ENCODE measurements around the gene BEX4. TPM values are rescaled to one million over a fixed set of nuclear protein-coding genes. Genes with fewer than 3 reads are reported as not detected.

The BEX4 gene
- total and polyA plus RNA-seq, 2 of the 13 experiments (the other 11 are each of a cell fraction or from before 2014, with no cell fraction given): not detected

DNA sequence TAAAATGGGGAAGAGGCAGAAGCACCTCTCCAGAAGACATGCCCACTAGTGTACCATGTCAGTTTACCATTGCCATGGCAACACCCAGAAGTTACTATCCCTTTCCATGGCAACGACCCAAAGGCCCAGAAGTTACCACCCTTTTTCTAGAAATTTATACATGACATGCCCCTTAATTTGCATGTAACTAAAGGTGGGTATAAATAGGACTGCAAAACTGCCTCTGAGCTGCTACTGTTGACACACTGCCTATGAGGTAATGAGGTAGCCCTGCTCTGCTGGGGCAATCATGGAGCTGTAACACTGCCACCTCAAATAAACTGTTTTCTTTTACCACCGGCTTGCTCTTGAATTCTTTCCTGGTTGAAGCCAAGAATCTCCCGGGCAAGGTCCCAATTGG is 13.9 kb upstream of the BEX4 start:
- intact Hi-C loops (cut with micrococcal nuclease; ENCODE audit: unreplicated experiment) (no loop called here), in situ Hi-C loops (cut with HindIII; ENCODE audit: extremely low pct_ligation_motif_present, low pct_unique_long_range_greater_than_20kb) (loop anchor here (25.0 kb wide), 1 partner anchor 261 kb away; no protein-coding TSS in a partner anchor)
- DNase-seq (ENCODE audit: low spot score): no peak
- Histone ChIP-seq H2AFZ (ENCODE audit: low read length) (no peak overlapping the region), H3K9ac (ENCODE audit: insufficient read depth, low read depth, low read length) (no peak overlapping the region), H3K4me3 (replicated peaks in 1 of 3; ENCODE audit: insufficient read depth in 1 of 3, low read depth in 2 of 3, low read length in 3 of 3) (no peak overlapping the region), H4K20me1 (ENCODE audit: insufficient read depth, low read length) (no peaks in the 10 kb centered on the region), H3K27ac (ENCODE audit: extremely low read length, insufficient read depth, low read length) (no peak overlapping the region), H3K79me2 (ENCODE audit: insufficient read depth, low read length) (no peaks in the 10 kb centered on the region), H3K27me3 (ENCODE audit: control insufficient read depth in 1 of 2, insufficient read depth in 2 of 2, low read length in 2 of 2) (no peaks in the 10 kb centered on the region), H3K4me1 (ENCODE audit: insufficient read depth, low read length) (no peaks in the 10 kb centered on the region), H3K4me2 (ENCODE audit: low read depth, low read length) (no peak overlapping the region), H3K9me3 (ENCODE audit: low read length) (no peaks in the 10 kb centered on the region), H3K36me3 (replicated peaks in 1 of 2; ENCODE audit: control insufficient read depth in 1 of 2, insufficient read depth in 2 of 2, low read length in 2 of 2) (no peaks in the 10 kb centered on the region)
- TF ChIP-seq ZNF207 (IDR thresholded peaks at IDR 0.05; ENCODE audit: borderline replicate concordance): no peak
- no peak for TF ChIP-seq SRSF9 (IDR thresholded peaks at IDR 0.05; ENCODE audit: borderline replicate concordance, insufficient read depth, low read depth, low read length, poor library complexity, severe bottlenecking)
- no peak for TF ChIP-seq MLLT10 (CRISPR knock-in tag; IDR thresholded peaks at IDR 0.05)
- TF ChIP-seq HMGA1 (CRISPR knock-in tag; conservative IDR thresholded peaks at IDR 0.05): no peak
- TF ChIP-seq CENPT (CRISPR knock-in tag; IDR thresholded peaks at IDR 0.05; ENCODE audit: low read depth): no peak
- no peak for TF ChIP-seq TP53 (CRISPR knock-in tag; conservative IDR thresholded peaks at IDR 0.05)
- no peak for TF ChIP-seq ZNF12 (CRISPR knock-in tag; IDR thresholded peaks at IDR 0.05)
- CTCF ChIA-PET (ENCODE audit: low intra/inter-chr PET ratio, low total read pairs): no interaction called here
- WGBS (ENCODE audit: low lambda C conversion rate): 0% methylated on average over 1 of the region's 3 CpGs
- no peak for ATAC-seq
- POLR2A ChIA-PET: no interaction called here
- no TSS peak for BruUV-seq (replicated peaks)
- no peak for FAIRE-seq

DNA sequence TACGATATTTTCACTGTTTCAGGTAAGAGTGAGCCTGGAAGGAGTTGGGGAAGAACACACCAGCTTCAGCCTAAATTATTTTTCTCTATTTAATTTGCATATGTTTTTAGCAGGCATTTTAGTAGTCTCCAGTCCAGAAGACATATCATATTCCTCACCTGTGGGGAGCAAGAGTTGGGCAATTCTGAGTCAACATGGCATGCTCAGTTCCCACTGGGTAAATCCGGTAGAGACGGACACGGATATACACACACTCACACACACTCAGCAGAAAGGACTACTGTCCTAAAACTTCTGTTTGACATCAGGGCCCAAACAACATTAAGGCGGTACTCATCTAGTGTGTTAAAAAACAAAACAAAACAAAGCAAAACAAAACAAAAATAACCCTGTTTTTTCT is 4.9 kb upstream of the BEX4 start:
- Histone ChIP-seq H4K20me1 (ENCODE audit: insufficient read depth, low read length) (no peaks in the 10 kb centered on the region), H2AFZ (ENCODE audit: low read length) (no peak overlapping the region), H3K4me2 (ENCODE audit: low read depth, low read length) (no peak overlapping the region), H3K27ac (ENCODE audit: extremely low read length, insufficient read depth, low read length) (no peak overlapping the region), H3K4me3 (replicated peaks in 1 of 3; ENCODE audit: insufficient read depth in 1 of 3, low read depth in 2 of 3, low read length in 3 of 3) (no peak overlapping the region), H3K79me2 (ENCODE audit: insufficient read depth, low read length) (no peaks in the 10 kb centered on the region), H3K4me1 (ENCODE audit: insufficient read depth, low read length) (no peaks in the 10 kb centered on the region), H3K36me3 (replicated peaks in 1 of 2; ENCODE audit: control insufficient read depth in 1 of 2, insufficient read depth in 2 of 2, low read length in 2 of 2) (no peaks in the 10 kb centered on the region), H3K27me3 (ENCODE audit: control insufficient read depth in 1 of 2, insufficient read depth in 2 of 2, low read length in 2 of 2) (no peaks in the 10 kb centered on the region), H3K9me3 (ENCODE audit: low read length) (no peaks in the 10 kb centered on the region), H3K9ac (ENCODE audit: insufficient read depth, low read depth, low read length) (no peak overlapping the region)
- ChIA-PET POLR2A (no interaction called here), CTCF (ENCODE audit: low intra/inter-chr PET ratio, low total read pairs) (no interaction called here)
- ATAC-seq (no peak), FAIRE-seq (no peak), DNase-seq (ENCODE audit: low spot score) (no peak)
- in situ Hi-C loops (cut with HindIII; ENCODE audit: extremely low pct_ligation_motif_present, low pct_unique_long_range_greater_than_20kb) (loop anchor here (25.0 kb wide), 1 partner anchor 252 kb away; no protein-coding TSS in a partner anchor), intact Hi-C loops (cut with micrococcal nuclease; ENCODE audit: unreplicated experiment) (no loop called here)
- BruUV-seq (replicated peaks): no TSS peak
- 20% methylated on average over 5 of the region's 5 CpGs for WGBS (ENCODE audit: low lambda C conversion rate)
- TF ChIP-seq, protein P1, sequence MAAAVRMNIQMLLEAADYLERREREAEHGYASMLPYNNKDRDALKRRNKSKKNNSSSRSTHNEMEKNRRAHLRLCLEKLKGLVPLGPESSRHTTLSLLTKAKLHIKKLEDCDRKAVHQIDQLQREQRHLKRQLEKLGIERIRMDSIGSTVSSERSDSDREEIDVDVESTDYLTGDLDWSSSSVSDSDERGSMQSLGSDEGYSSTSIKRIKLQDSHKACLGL (CRISPR knock-in tag; IDR thresholded peaks at IDR 0.05): no peak
- TF ChIP-seq, protein P2, sequence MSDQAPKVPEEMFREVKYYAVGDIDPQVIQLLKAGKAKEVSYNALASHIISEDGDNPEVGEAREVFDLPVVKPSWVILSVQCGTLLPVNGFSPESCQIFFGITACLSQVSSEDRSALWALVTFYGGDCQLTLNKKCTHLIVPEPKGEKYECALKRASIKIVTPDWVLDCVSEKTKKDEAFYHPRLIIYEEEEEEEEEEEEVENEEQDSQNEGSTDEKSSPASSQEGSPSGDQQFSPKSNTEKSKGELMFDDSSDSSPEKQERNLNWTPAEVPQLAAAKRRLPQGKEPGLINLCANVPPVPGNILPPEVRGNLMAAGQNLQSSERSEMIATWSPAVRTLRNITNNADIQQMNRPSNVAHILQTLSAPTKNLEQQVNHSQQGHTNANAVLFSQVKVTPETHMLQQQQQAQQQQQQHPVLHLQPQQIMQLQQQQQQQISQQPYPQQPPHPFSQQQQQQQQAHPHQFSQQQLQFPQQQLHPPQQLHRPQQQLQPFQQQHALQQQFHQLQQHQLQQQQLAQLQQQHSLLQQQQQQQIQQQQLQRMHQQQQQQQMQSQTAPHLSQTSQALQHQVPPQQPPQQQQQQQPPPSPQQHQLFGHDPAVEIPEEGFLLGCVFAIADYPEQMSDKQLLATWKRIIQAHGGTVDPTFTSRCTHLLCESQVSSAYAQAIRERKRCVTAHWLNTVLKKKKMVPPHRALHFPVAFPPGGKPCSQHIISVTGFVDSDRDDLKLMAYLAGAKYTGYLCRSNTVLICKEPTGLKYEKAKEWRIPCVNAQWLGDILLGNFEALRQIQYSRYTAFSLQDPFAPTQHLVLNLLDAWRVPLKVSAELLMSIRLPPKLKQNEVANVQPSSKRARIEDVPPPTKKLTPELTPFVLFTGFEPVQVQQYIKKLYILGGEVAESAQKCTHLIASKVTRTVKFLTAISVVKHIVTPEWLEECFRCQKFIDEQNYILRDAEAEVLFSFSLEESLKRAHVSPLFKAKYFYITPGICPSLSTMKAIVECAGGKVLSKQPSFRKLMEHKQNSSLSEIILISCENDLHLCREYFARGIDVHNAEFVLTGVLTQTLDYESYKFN (CRISPR knock-in tag; conservative IDR thresholded peaks at IDR 0.05): no peak
- TF ChIP-seq ZBTB42 (CRISPR knock-in tag; IDR thresholded peaks at IDR 0.05) (no peak), ZMAT3 (CRISPR knock-in tag; conservative IDR thresholded peaks at IDR 0.05) (no peak), EP300 (IDR thresholded peaks at IDR 0.05; ENCODE audit: low read depth in 2 of 2, low read length in 2 of 2) (no peak), EP300 (CRISPR knock-in tag; IDR thresholded peaks at IDR 0.05; ENCODE audit: borderline replicate concordance) (no peak), NFKBIZ (CRISPR knock-in tag; IDR thresholded peaks at IDR 0.05) (no peak)
